ENCODE data around the gene NDST3.

The NDST3 gene

GRCh38 chr4:118271788-118272187 is 237.5 kb downstream of the NDST3 start:
- Histone ChIP-seq H3K9me3 (ENCODE audit: insufficient read depth, low read length) (no peaks in the 10 kb centered on the region), H4K20me1 (ENCODE audit: low read depth, low read length) (no peaks in the 10 kb centered on the region), H3K27ac (ENCODE audit: low read depth, low read length) (no peak overlapping the region), H2AFZ (ENCODE audit: low read depth, low read length, severe bottlenecking) (no peak overlapping the region), H3K9me2 (replicated peaks; ENCODE audit: insufficient read depth, low read length) (no peaks in the 10 kb centered on the region), H3K36me3 (ENCODE audit: low read length) (no peaks in the 10 kb centered on the region), H3K27me3 (ENCODE audit: low read length) (no peaks in the 10 kb centered on the region), H3K4me2 (ENCODE audit: low read depth, low read length, poor library complexity, severe bottlenecking) (no peak overlapping the region), H3K79me2 (ENCODE audit: insufficient read depth, low read length) (no peaks in the 10 kb centered on the region), H3F3A (ENCODE audit: insufficient read depth) (no peaks in the 10 kb centered on the region), H3K9ac (ENCODE audit: low read length) (no peak overlapping the region), H3K4me3 (ENCODE audit: insufficient read depth, low read length, poor library complexity, severe bottlenecking) (no peak overlapping the region)
- TF ChIP-seq, protein P1, sequence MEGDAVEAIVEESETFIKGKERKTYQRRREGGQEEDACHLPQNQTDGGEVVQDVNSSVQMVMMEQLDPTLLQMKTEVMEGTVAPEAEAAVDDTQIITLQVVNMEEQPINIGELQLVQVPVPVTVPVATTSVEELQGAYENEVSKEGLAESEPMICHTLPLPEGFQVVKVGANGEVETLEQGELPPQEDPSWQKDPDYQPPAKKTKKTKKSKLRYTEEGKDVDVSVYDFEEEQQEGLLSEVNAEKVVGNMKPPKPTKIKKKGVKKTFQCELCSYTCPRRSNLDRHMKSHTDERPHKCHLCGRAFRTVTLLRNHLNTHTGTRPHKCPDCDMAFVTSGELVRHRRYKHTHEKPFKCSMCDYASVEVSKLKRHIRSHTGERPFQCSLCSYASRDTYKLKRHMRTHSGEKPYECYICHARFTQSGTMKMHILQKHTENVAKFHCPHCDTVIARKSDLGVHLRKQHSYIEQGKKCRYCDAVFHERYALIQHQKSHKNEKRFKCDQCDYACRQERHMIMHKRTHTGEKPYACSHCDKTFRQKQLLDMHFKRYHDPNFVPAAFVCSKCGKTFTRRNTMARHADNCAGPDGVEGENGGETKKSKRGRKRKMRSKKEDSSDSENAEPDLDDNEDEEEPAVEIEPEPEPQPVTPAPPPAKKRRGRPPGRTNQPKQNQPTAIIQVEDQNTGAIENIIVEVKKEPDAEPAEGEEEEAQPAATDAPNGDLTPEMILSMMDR (IDR thresholded peaks at IDR 0.05; ENCODE audit: insufficient read depth, low read length, poor library complexity, severe bottlenecking): no peak
- TF ChIP-seq EZH2phosphoT487 (conservative IDR thresholded peaks at IDR 0.05; ENCODE audit: low read length): no peak

DNA sequence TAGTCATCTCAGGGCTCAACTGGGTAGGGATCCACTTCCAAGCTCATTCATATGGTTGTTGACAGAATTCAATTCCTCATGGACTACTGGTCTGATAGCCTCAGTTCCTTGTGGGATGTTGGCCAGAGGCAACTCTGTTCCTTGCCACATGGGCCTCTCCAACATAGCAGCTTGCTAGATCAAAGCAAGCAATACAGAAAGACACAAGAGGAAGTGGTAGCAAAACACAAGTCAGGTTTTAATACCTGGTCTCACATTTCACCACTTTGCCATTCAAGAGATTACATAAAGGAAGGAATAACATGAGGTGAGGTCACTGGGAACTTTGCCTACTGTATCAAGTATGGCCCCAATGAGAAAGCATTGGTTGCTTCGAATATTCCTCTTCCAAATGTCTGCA is 239.4 kb downstream of the NDST3 start:
- H3K79me2 ChIP-seq (ENCODE audit: insufficient read depth, low read length): no peaks in the 10 kb centered on the region
- no peaks in the 10 kb centered on the region for H3K27me3 ChIP-seq (ENCODE audit: low read length)
- no peak overlapping the region for H2AFZ ChIP-seq (ENCODE audit: low read depth, low read length, severe bottlenecking)
- H3F3A ChIP-seq (ENCODE audit: insufficient read depth): no peaks in the 10 kb centered on the region
- H4K20me1 ChIP-seq (ENCODE audit: low read depth, low read length): no peaks in the 10 kb centered on the region
- no peak overlapping the region for H3K4me3 ChIP-seq (ENCODE audit: insufficient read depth, low read length, poor library complexity, severe bottlenecking)
- TF ChIP-seq, protein P1 (IDR thresholded peaks at IDR 0.05; ENCODE audit: insufficient read depth, low read length, poor library complexity, severe bottlenecking): no peak
- TF ChIP-seq EZH2phosphoT487 (conservative IDR thresholded peaks at IDR 0.05; ENCODE audit: low read length): no peak
- no peaks in the 10 kb centered on the region for H3K36me3 ChIP-seq (ENCODE audit: low read length)
- H3K4me2 ChIP-seq (ENCODE audit: low read depth, low read length, poor library complexity, severe bottlenecking): no peak overlapping the region
- H3K9ac ChIP-seq (ENCODE audit: low read length): no peak overlapping the region
- H3K9me3 ChIP-seq (ENCODE audit: insufficient read depth, low read length): no peaks in the 10 kb centered on the region
- no peaks in the 10 kb centered on the region for H3K9me2 ChIP-seq (replicated peaks; ENCODE audit: insufficient read depth, low read length)
- H3K27ac ChIP-seq (ENCODE audit: low read depth, low read length): no peak overlapping the region

- no peak for TF ChIP-seq EZH2phosphoT487 (conservative IDR thresholded peaks at IDR 0.05; ENCODE audit: low read length)
- TF ChIP-seq, protein P1 (IDR thresholded peaks at IDR 0.05; ENCODE audit: insufficient read depth, low read length, poor library complexity, severe bottlenecking): no peak
- Histone ChIP-seq H3K9me3 (ENCODE audit: insufficient read depth, low read length) (no peaks in the 10 kb centered on the region), H3K36me3 (ENCODE audit: low read length) (peaks cover 19% of the 10 kb centered on the region), H3K9ac (ENCODE audit: low read length) (no peak overlapping the region), H3K27ac (ENCODE audit: low read depth, low read length) (no peak overlapping the region), H3K27me3 (ENCODE audit: low read length) (no peaks in the 10 kb centered on the region), H3F3A (ENCODE audit: insufficient read depth) (peaks cover 27% of the 10 kb centered on the region), H3K9me2 (replicated peaks; ENCODE audit: insufficient read depth, low read length) (no peaks in the 10 kb centered on the region), H2AFZ (ENCODE audit: low read depth, low read length, severe bottlenecking) (no peak overlapping the region), H3K4me3 (ENCODE audit: insufficient read depth, low read length, poor library complexity, severe bottlenecking) (no peak overlapping the region), H3K4me2 (ENCODE audit: low read depth, low read length, poor library complexity, severe bottlenecking) (peak overlapping the region; percentile 83), H3K79me2 (ENCODE audit: insufficient read depth, low read length) (peaks cover 12% of the 10 kb centered on the region), H4K20me1 (ENCODE audit: low read depth, low read length) (no peaks in the 10 kb centered on the region)
Observed at GRCh38 chr4:118276580-118276979, 242.3 kb downstream of the NDST3 start.

Data from SU-DHL-6 (cell line).